ENCODE measurements around the gene KCNQ1. TPM values are rescaled to one million over a fixed set of nuclear protein-coding genes. Genes with fewer than 3 reads are reported as not detected.

KCNQ1 gene
- total RNA-seq, 1 donor from 2014 or later = 8.5 TPM

DNA sequence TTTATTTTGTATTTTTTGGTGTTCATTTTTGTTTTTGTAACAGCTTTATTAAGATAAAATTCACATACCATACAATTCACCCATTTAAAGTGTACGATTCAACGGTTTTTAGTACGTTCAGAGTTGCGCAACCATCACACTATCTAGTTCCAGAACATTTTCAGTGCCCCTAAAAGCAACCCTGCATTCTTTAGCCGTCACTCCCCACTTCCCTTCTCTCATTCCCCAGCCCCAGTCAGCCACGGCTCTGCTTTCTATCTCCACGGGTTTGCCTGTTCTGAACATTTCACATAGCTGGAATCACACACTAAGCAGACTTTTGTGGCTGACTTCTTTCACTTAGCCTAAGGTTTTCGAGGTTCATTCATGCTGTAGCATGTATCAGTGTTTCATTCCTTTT is 264.6 kb downstream of the KCNQ1 start:
- TF ChIP-seq, protein P1, sequence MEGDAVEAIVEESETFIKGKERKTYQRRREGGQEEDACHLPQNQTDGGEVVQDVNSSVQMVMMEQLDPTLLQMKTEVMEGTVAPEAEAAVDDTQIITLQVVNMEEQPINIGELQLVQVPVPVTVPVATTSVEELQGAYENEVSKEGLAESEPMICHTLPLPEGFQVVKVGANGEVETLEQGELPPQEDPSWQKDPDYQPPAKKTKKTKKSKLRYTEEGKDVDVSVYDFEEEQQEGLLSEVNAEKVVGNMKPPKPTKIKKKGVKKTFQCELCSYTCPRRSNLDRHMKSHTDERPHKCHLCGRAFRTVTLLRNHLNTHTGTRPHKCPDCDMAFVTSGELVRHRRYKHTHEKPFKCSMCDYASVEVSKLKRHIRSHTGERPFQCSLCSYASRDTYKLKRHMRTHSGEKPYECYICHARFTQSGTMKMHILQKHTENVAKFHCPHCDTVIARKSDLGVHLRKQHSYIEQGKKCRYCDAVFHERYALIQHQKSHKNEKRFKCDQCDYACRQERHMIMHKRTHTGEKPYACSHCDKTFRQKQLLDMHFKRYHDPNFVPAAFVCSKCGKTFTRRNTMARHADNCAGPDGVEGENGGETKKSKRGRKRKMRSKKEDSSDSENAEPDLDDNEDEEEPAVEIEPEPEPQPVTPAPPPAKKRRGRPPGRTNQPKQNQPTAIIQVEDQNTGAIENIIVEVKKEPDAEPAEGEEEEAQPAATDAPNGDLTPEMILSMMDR (IDR thresholded peaks at IDR 0.05; ENCODE audit: unreplicated experiment) = no peak
- peaks cover 6% of the 10 kb centered on the region for H3K36me3 Mint-ChIP-seq
- DNase-seq (ENCODE audit: low spot score in 2 of 2, unreplicated experiment in 2 of 2) = no peak
- H3K27me3 Mint-ChIP-seq (ENCODE audit: low read depth) = no peaks in the 10 kb centered on the region
- peak overlapping the region; percentile 17 for H3K4me3 Mint-ChIP-seq
- peak overlapping the region; percentile 78 for H3K27ac Mint-ChIP-seq
- peaks cover 18% of the 10 kb centered on the region for H3K9me3 Mint-ChIP-seq
- peaks cover 38% of the 10 kb centered on the region for H3K4me1 Mint-ChIP-seq

DNA sequence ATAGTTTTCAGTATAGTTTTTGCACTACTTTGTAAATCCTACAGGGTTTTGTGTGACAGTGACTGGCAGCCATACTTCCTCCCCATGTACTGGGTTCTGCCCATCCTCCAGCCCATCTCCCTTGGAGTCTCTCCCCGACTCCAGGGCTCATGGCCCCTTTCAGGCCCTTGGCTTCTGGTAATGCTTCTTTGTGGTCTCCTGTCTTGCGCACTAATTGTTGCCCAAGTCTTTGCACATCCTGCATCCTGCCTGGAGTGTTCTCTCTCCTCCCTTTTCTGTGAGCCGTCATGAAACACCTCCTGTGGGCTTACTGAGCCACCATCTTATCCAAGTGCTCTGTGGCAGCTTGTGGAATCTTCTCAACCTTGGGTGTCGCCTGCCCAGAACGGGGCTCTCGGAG is 266.4 kb downstream of the KCNQ1 start:
- no peaks in the 10 kb centered on the region for H3K27me3 Mint-ChIP-seq (ENCODE audit: low read depth)
- TF ChIP-seq, protein P1 (IDR thresholded peaks at IDR 0.05; ENCODE audit: unreplicated experiment) = no peak
- H3K4me3 Mint-ChIP-seq = no peak overlapping the region
- peaks cover 18% of the 10 kb centered on the region for H3K9me3 Mint-ChIP-seq
- H3K36me3 Mint-ChIP-seq = peaks cover 6% of the 10 kb centered on the region
- H3K4me1 Mint-ChIP-seq = peaks cover 32% of the 10 kb centered on the region
- peak overlapping the region; percentile 25 for H3K27ac Mint-ChIP-seq
- no peak for DNase-seq (ENCODE audit: low spot score in 2 of 2, unreplicated experiment in 2 of 2)

DNA sequence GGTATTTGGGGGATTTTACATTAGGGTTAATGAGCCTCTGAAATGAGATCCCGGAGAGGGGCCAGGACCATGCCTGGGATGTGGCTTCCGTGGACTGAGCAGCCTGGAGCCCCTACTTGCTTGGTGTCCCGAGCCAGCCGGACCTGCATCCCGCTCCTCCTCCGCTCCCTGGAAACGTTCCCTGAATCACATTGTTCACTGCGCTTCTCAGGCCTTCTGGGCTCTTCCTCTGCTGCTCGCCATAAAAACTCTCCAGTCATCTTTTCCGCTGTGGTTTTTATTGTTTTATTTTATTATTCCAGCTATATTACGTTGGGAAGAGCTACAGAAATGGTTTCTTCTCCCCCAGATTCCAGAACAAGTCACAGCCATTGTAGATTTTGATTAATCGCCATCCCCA is 268.3 kb downstream of the KCNQ1 start:
- no peaks in the 10 kb centered on the region for H3K27me3 Mint-ChIP-seq (ENCODE audit: low read depth)
- TF ChIP-seq, protein P1 (IDR thresholded peaks at IDR 0.05; ENCODE audit: unreplicated experiment) = no peak
- H3K4me3 Mint-ChIP-seq = no peak overlapping the region
- peaks cover 6% of the 10 kb centered on the region for H3K36me3 Mint-ChIP-seq
- peaks cover 18% of the 10 kb centered on the region for H3K9me3 Mint-ChIP-seq
- DNase-seq (ENCODE audit: low spot score in 2 of 2, unreplicated experiment in 2 of 2) = no peak
- peaks cover 42% of the 10 kb centered on the region for H3K4me1 Mint-ChIP-seq
- H3K27ac Mint-ChIP-seq = peak overlapping the region; percentile 66

DNA sequence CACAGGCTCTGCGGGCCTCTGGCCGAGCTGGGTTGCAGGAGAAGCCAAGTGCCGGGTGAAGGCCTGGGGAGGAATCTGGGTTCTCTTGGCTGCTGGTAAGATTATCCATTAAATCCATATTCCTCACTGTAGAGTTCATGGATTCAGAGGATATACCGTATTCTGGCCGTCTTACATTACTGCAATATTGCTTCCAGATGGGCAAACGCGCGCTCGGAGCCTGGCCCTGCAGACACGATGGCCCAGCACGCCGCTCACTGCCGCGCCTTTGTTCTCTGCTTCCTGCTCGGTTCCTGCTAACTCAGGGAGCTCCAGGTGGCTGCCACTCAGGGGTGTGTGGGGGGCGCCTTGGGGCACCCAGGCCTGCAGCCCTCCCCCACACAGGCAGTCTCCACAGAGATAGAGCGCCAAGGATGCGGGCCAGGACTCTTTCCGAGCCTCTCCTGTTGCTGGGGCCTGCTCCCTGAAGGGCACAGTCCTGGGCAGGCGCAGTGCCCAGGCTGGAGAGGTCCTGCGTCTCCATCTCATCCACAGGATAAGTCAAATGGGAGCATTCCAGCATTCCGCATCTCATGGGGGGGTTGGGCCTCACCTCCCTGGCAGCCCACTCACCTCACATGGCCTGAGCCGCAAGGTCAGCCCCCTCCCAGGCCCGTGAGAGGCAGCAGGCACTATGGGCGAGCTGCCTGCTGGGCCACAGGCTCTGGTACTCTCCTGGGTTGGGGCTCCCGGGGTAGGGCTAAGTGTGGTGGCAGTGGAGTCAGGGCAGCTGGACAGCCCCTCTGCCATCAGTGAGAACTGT is 269.1 kb downstream of the KCNQ1 start:
- H3K4me1 Mint-ChIP-seq = peaks cover 38% of the 10 kb centered on the region
- peaks cover 18% of the 10 kb centered on the region for H3K9me3 Mint-ChIP-seq
- TF ChIP-seq, protein P1 (IDR thresholded peaks at IDR 0.05; ENCODE audit: unreplicated experiment) = no peak
- H3K27me3 Mint-ChIP-seq (ENCODE audit: low read depth) = no peaks in the 10 kb centered on the region
- H3K4me3 Mint-ChIP-seq = no peak overlapping the region
- peak overlapping the region; percentile 66 for H3K27ac Mint-ChIP-seq
- peaks cover 6% of the 10 kb centered on the region for H3K36me3 Mint-ChIP-seq
- DNase-seq (ENCODE audit: low spot score in 2 of 2, unreplicated experiment in 2 of 2) = no peak

DNA sequence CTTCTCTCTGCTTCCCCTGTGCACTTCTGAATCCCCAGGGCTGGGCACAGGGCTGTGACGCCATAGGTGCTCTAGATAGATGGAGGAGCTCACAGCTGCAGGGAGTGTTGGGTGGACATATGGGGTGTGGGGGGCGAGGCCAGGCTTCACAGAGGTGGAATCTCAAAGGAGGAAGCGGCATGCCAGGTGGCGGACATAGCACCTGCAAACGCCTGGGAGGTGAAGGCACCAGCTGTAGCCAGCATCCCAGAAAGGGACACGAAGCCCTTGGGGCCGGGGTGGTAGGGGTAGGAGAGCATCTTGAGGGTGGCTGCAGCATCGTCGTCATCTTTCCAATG is 269.6 kb downstream of the KCNQ1 start:
- H3K9me3 Mint-ChIP-seq = peaks cover 18% of the 10 kb centered on the region
- peaks cover 6% of the 10 kb centered on the region for H3K36me3 Mint-ChIP-seq
- H3K4me3 Mint-ChIP-seq = no peak overlapping the region
- H3K27ac Mint-ChIP-seq = no peak overlapping the region
- DNase-seq (ENCODE audit: low spot score in 2 of 2, unreplicated experiment in 2 of 2) = no peak
- TF ChIP-seq, protein P1 (IDR thresholded peaks at IDR 0.05; ENCODE audit: unreplicated experiment) = no peak
- H3K27me3 Mint-ChIP-seq (ENCODE audit: low read depth) = no peaks in the 10 kb centered on the region
- peaks cover 38% of the 10 kb centered on the region for H3K4me1 Mint-ChIP-seq
